Measurements from ENCODE around the gene CLEC12A.

CLEC12A gene

GRCh38 chr12:9980126-9980525, 8.9 kb downstream of the CLEC12A start:
- no peaks in the 10 kb centered on the region for H3K27me3 ChIP-seq (replicated peaks in 2 of 5; ENCODE audit: control insufficient read depth in 4 of 5, insufficient read depth in 5 of 5, low read length in 4 of 5)
- no peak overlapping the region for H3K27ac ChIP-seq (ENCODE audit: insufficient read depth in 1 of 2, low read depth in 1 of 2, low read length in 2 of 2, poor library complexity in 1 of 2, severe bottlenecking in 2 of 2)
- POLR2A ChIA-PET = no interaction called here
- no peaks in the 10 kb centered on the region for H3K36me3 ChIP-seq (ENCODE audit: control insufficient read depth in 4 of 4, insufficient read depth in 4 of 4, low read length in 3 of 4)
- no peak overlapping the region for H3K4me3 ChIP-seq (ENCODE audit: control insufficient read depth in 1 of 7, extremely low read depth in 1 of 7, insufficient read depth in 4 of 7, low read depth in 2 of 7, low read length in 6 of 7)
- peaks cover 0 to 9% (median 0%) of the 10 kb centered on the region in 4 experiments for H3K4me1 ChIP-seq (ENCODE audit: control extremely low read depth in 1 of 4, control insufficient read depth in 4 of 4, insufficient read depth in 4 of 4, low read length in 3 of 4)
- CTCF ChIA-PET = no interaction called here
- no peak for DNase-seq
- 95% methylated on average over 2 of the region's 3 CpGs for WGBS (ENCODE audit: insufficient coverage)
- peaks cover 0 to 10% (median 8%) of the 10 kb centered on the region in 5 experiments for H3K9me3 ChIP-seq (ENCODE audit: control extremely low read depth in 1 of 5, control insufficient read depth in 4 of 5, insufficient read depth in 2 of 5, low read depth in 1 of 5, low read length in 4 of 5)

- Histone ChIP-seq H3K4me1 (ENCODE audit: control extremely low read depth in 1 of 4, control insufficient read depth in 4 of 4, insufficient read depth in 4 of 4, low read length in 3 of 4) (peaks cover 0 to 9% (median 6%) of the 10 kb centered on the region in 4 experiments), H3K27me3 (replicated peaks in 2 of 5; ENCODE audit: control insufficient read depth in 4 of 5, insufficient read depth in 5 of 5, low read length in 4 of 5) (no peaks in the 10 kb centered on the region), H3K27ac (ENCODE audit: insufficient read depth in 1 of 2, low read depth in 1 of 2, low read length in 2 of 2, poor library complexity in 1 of 2, severe bottlenecking in 2 of 2) (no peak overlapping the region), H3K4me3 (ENCODE audit: control insufficient read depth in 1 of 7, extremely low read depth in 1 of 7, insufficient read depth in 4 of 7, low read depth in 2 of 7, low read length in 6 of 7) (peak overlapping the region in 1 of 7 experiments; percentile 30), H3K9me3 (ENCODE audit: control extremely low read depth in 1 of 5, control insufficient read depth in 4 of 5, insufficient read depth in 2 of 5, low read depth in 1 of 5, low read length in 4 of 5) (no peaks in the 10 kb centered on the region), H3K36me3 (ENCODE audit: control insufficient read depth in 4 of 4, insufficient read depth in 4 of 4, low read length in 3 of 4) (no peaks in the 10 kb centered on the region)
- DNase-seq = peak in 2 of 3 donors; percentile 20 to 25
- 100% methylated on average over 1 of the region's 3 CpGs for WGBS (ENCODE audit: insufficient coverage)
- ChIA-PET POLR2A (interaction anchor here (1.1 kb wide), 1 partner anchor 57 kb away, joined by 3 read pairs; no protein-coding TSS in a partner anchor), CTCF (interaction anchor here (0.7 to 1.8 kb wide), 4 partner anchors 10 to 51 kb away, joined by 3 to 5 read pairs (median 4); partner anchors contain the start of gene CLEC12B)
Measured at GRCh38 chr12:9991876-9992275, 20.7 kb downstream of the CLEC12A start.

GRCh38 chr12:9992296-9992695, 21.1 kb downstream of the CLEC12A start:
- Histone ChIP-seq H3K9me3 (ENCODE audit: control extremely low read depth in 1 of 5, control insufficient read depth in 4 of 5, insufficient read depth in 2 of 5, low read depth in 1 of 5, low read length in 4 of 5) (no peaks in the 10 kb centered on the region), H3K4me3 (ENCODE audit: control insufficient read depth in 1 of 7, extremely low read depth in 1 of 7, insufficient read depth in 4 of 7, low read depth in 2 of 7, low read length in 6 of 7) (peak overlapping the region in 1 of 7 experiments; percentile 30), H3K27ac (ENCODE audit: insufficient read depth in 1 of 2, low read depth in 1 of 2, low read length in 2 of 2, poor library complexity in 1 of 2, severe bottlenecking in 2 of 2) (no peak overlapping the region), H3K36me3 (ENCODE audit: control insufficient read depth in 4 of 4, insufficient read depth in 4 of 4, low read length in 3 of 4) (no peaks in the 10 kb centered on the region), H3K27me3 (replicated peaks in 2 of 5; ENCODE audit: control insufficient read depth in 4 of 5, insufficient read depth in 5 of 5, low read length in 4 of 5) (no peaks in the 10 kb centered on the region), H3K4me1 (ENCODE audit: control extremely low read depth in 1 of 4, control insufficient read depth in 4 of 4, insufficient read depth in 4 of 4, low read length in 3 of 4) (peaks cover 0 to 9% (median 6%) of the 10 kb centered on the region in 4 experiments)
- peak in 2 of 3 donors; percentile 18 to 36 for DNase-seq
- POLR2A ChIA-PET = interaction anchor here (1.1 kb wide), 1 partner anchor 57 kb away, joined by 3 read pairs; no protein-coding TSS in a partner anchor
- 67% methylated on average over 1 of the region's 4 CpGs for WGBS (ENCODE audit: insufficient coverage)
- CTCF ChIA-PET = interaction anchor here (0.7 to 1.8 kb wide), 4 partner anchors 9 to 52 kb away, joined by 3 to 5 read pairs (median 4); partner anchors contain the start of gene CLEC12B

GRCh38 chr12:9999016-9999415, 27.8 kb downstream of the CLEC12A start, which contains the start of gene CLEC1B:
CLEC1B (minus strand) TSS chr12:9999121; CDS start chr12:9999100, 21 bp downstream.
- POLR2A ChIA-PET = no interaction called here
- WGBS (ENCODE audit: insufficient coverage) = 100% methylated on average over 2 of the region's 3 CpGs
- no peak for DNase-seq
- Histone ChIP-seq H3K9me3 (ENCODE audit: control extremely low read depth in 1 of 5, control insufficient read depth in 4 of 5, insufficient read depth in 2 of 5, low read depth in 1 of 5, low read length in 4 of 5) (no peaks in the 10 kb centered on the region), H3K36me3 (ENCODE audit: control insufficient read depth in 4 of 4, insufficient read depth in 4 of 4, low read length in 3 of 4) (no peaks in the 10 kb centered on the region), H3K4me1 (ENCODE audit: control extremely low read depth in 1 of 4, control insufficient read depth in 4 of 4, insufficient read depth in 4 of 4, low read length in 3 of 4) (peaks cover 0 to 15% (median 3%) of the 10 kb centered on the region in 4 experiments), H3K27me3 (replicated peaks in 2 of 5; ENCODE audit: control insufficient read depth in 4 of 5, insufficient read depth in 5 of 5, low read length in 4 of 5) (no peaks in the 10 kb centered on the region), H3K4me3 (ENCODE audit: control insufficient read depth in 1 of 7, extremely low read depth in 1 of 7, insufficient read depth in 4 of 7, low read depth in 2 of 7, low read length in 6 of 7) (no peak within 1 kb of the TSS), H3K27ac (ENCODE audit: insufficient read depth in 1 of 2, low read depth in 1 of 2, low read length in 2 of 2, poor library complexity in 1 of 2, severe bottlenecking in 2 of 2) (no peak within 1 kb of the TSS)
- CTCF ChIA-PET = interaction anchor here (0.9 to 4.7 kb wide), 8 partner anchors 9 to 249 kb away, joined by 3 to 23 read pairs (median 4); partner anchors contain the start of gene CLEC12B

- Histone ChIP-seq H3K9me3 (ENCODE audit: control extremely low read depth in 1 of 5, control insufficient read depth in 4 of 5, insufficient read depth in 2 of 5, low read depth in 1 of 5, low read length in 4 of 5) (no peaks in the 10 kb centered on the region), H3K27me3 (replicated peaks in 2 of 5; ENCODE audit: control insufficient read depth in 4 of 5, insufficient read depth in 5 of 5, low read length in 4 of 5) (no peaks in the 10 kb centered on the region), H3K27ac (ENCODE audit: insufficient read depth in 1 of 2, low read depth in 1 of 2, low read length in 2 of 2, poor library complexity in 1 of 2, severe bottlenecking in 2 of 2) (no peak overlapping the region), H3K36me3 (ENCODE audit: control insufficient read depth in 4 of 4, insufficient read depth in 4 of 4, low read length in 3 of 4) (no peaks in the 10 kb centered on the region), H3K4me1 (ENCODE audit: control extremely low read depth in 1 of 4, control insufficient read depth in 4 of 4, insufficient read depth in 4 of 4, low read length in 3 of 4) (peaks cover 0 to 15% (median 3%) of the 10 kb centered on the region in 4 experiments), H3K4me3 (ENCODE audit: control insufficient read depth in 1 of 7, extremely low read depth in 1 of 7, insufficient read depth in 4 of 7, low read depth in 2 of 7, low read length in 6 of 7) (no peak overlapping the region)
- ChIA-PET POLR2A (interaction anchor here (0.6 kb wide), 1 partner anchor 105 kb away, joined by 3 read pairs; no protein-coding TSS in a partner anchor), CTCF (interaction anchor here (0.6 to 4.7 kb wide), 5 partner anchors 9 to 251 kb away, joined by 3 to 23 read pairs (median 4); partner anchors contain the start of gene CLEC12B)
- 90% methylated on average over 2 of the region's 4 CpGs for WGBS (ENCODE audit: insufficient coverage)
- peak in 1 of 3 donors; percentile 12 for DNase-seq
Measured at GRCh38 chr12:10001171-10001776, 30.1 kb downstream of the CLEC12A start.

GRCh38 chr12:10012630-10013330, 41.6 kb downstream of the CLEC12A start:
- CTCF ChIA-PET = interaction anchor here (1.1 to 4.2 kb wide), 6 partner anchors 13 to 262 kb away, joined by 3 to 29 read pairs (median 4); partner anchors contain the start of genes CLEC12A and CLEC1B

More at GRCh38 chr12:10012630-10013330, 41.6 kb downstream of the CLEC12A start:
- no peak for DNase-seq
- WGBS (ENCODE audit: insufficient coverage) = 97% methylated on average over 4 of the region's 6 CpGs
- no peaks in the 10 kb centered on the region for H3K27me3 ChIP-seq (replicated peaks in 2 of 5; ENCODE audit: control insufficient read depth in 4 of 5, insufficient read depth in 5 of 5, low read length in 4 of 5)
- no peak overlapping the region for H3K4me3 ChIP-seq (ENCODE audit: control insufficient read depth in 1 of 7, extremely low read depth in 1 of 7, insufficient read depth in 4 of 7, low read depth in 2 of 7, low read length in 6 of 7)
- H3K27ac ChIP-seq (ENCODE audit: insufficient read depth in 1 of 2, low read depth in 1 of 2, low read length in 2 of 2, poor library complexity in 1 of 2, severe bottlenecking in 2 of 2) = no peak overlapping the region
- peaks cover 0 to 2% (median 0%) of the 10 kb centered on the region in 5 experiments for H3K9me3 ChIP-seq (ENCODE audit: control extremely low read depth in 1 of 5, control insufficient read depth in 4 of 5, insufficient read depth in 2 of 5, low read depth in 1 of 5, low read length in 4 of 5)
- peaks cover 0 to 15% (median 8%) of the 10 kb centered on the region in 4 experiments for H3K4me1 ChIP-seq (ENCODE audit: control extremely low read depth in 1 of 4, control insufficient read depth in 4 of 4, insufficient read depth in 4 of 4, low read length in 3 of 4)
- POLR2A ChIA-PET = interaction anchor here (0.6 kb wide), 1 partner anchor 23 kb away, joined by 3 read pairs; no protein-coding TSS in a partner anchor
- no peaks in the 10 kb centered on the region for H3K36me3 ChIP-seq (ENCODE audit: control insufficient read depth in 4 of 4, insufficient read depth in 4 of 4, low read length in 3 of 4)

All from common myeloid progenitor, CD34-positive (primary cell).